ENCODE measurements around the gene OR6B3. TPM values are rescaled to one million over a fixed set of nuclear protein-coding genes. Genes with fewer than 3 reads are reported as not detected.
"Not testable (repeated sequence)": the region's sequence is repeated elsewhere in the genome, so short reads cannot be mapped to it uniquely, and the experiment has no call there.

Gene OR6B3
- polyA plus RNA-seq, 1 donor, result not detected

DNA sequence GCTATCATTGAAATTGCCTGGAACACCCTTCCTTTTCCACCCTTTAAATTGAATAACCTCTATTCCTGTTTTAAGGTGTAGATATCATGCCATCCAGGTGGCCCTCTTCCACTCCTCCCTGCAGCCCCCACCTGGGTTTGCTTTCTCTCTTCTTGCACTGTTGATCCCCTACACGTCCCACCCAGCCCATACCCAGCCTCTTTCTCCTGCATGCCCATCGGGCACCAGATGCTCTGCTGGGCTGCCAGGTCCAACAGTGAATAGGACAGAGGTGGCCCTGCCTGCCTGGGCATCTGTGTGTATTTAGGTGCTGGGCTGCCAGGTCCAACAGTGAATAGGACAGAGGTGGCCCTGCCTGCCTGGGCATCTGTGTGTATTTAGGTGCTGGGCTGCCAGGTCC, 9.2 kb downstream of the OR6B3 start:
- DNase-seq (ENCODE audit: low read depth), result not testable (repeated sequence)

GRCh38 chr2:240043279-240043989, 9.9 kb downstream of the OR6B3 start:
- DNase-seq (ENCODE audit: low read depth), result no peak

GRCh38 chr2:240042740-240043139, 10.6 kb downstream of the OR6B3 start:
- DNase-seq (ENCODE audit: low read depth), result no peak

GRCh38 chr2:240041363-240041762, 12.0 kb downstream of the OR6B3 start:
- no peak for DNase-seq (ENCODE audit: low read depth)

DNA sequence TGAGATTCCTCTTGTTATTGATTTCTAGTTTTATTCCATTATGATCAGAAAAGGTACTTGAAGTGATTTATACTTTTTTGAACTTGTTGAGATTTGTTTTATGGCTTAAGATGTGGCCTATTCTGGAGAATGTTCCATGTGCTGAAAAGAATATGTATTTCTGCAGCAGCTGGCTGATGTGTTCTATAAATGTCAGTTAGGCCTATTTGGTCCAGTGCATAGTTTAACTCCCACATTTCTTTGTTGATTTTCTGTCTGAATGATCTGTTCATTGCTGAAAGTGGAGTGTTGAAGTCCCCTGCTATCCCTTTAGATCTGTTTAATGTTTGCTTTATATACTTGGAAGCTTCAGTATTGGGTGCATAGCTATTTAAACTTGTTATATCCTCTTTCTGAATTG, 16.0 kb downstream of the OR6B3 start:
- DNase-seq (ENCODE audit: low read depth), result no peak

DNA sequence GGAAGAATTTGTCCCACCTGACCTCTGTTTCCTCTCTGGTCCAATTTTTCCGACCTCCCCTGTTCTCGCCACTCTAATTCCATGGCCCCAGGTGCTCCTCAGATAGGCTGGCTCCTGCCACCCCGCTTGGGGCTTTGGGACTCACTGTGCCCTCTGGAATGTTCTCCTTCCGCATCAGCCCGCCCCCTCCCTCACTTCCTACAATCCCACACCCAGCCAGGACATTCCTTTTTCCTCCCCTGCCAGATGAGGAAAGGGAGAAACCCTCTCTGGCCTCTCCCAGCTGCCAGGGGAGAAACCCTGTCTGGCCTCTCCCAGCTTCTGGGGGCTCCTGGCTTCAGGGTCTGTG, 20.0 kb downstream of the OR6B3 start:
- no peak for DNase-seq (ENCODE audit: low read depth)

- DNase-seq (ENCODE audit: low read depth), result no peak
Observed at GRCh38 chr2:240032406-240033329, 20.7 kb downstream of the OR6B3 start.

- no peak for DNase-seq (ENCODE audit: low read depth)
Observed at GRCh38 chr2:240030379-240031094, 22.8 kb downstream of the OR6B3 start, which contains the start of gene OR6B2. Gene OR6B2, minus strand, starts transcription at chr2:240030429. Its CDS starts 0 bp downstream, at chr2:240030429.

- DNase-seq (ENCODE audit: low read depth), result no peak
Observed at GRCh38 chr2:240024766-240025165, 28.6 kb downstream of the OR6B3 start.

GRCh38 chr2:240023792-240024191, 29.5 kb downstream of the OR6B3 start:
- no peak for DNase-seq (ENCODE audit: low read depth)

DNA sequence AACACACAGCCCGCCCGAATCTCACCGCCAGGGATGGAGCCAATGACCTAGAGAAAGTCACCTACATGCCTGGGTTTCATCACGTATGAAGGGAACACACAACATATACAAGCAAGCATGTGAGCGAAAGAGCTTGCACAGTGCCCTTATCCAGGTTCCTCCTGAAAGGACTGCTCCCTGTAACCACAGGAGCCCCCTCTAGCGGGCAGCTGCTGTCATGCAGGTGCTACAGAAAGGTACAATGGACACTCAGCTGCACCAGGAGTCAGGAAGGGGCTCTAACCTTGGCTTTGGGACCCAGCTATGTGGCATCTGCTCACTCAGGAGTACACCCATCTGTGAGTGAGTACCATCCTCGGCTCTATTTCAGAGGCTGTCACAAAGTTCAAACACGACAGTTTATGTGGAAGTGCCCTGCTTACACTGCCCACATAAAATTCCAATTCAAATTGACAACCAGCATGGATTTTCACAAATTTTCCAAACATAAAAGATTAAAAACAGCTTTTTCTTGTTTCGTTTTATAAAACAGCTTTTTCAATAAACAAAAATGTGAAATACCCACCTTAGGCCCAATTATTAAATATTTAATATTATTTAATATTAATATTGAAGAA, 31.7 kb downstream of the OR6B3 start:
- no peak for DNase-seq (ENCODE audit: low read depth)

DNA sequence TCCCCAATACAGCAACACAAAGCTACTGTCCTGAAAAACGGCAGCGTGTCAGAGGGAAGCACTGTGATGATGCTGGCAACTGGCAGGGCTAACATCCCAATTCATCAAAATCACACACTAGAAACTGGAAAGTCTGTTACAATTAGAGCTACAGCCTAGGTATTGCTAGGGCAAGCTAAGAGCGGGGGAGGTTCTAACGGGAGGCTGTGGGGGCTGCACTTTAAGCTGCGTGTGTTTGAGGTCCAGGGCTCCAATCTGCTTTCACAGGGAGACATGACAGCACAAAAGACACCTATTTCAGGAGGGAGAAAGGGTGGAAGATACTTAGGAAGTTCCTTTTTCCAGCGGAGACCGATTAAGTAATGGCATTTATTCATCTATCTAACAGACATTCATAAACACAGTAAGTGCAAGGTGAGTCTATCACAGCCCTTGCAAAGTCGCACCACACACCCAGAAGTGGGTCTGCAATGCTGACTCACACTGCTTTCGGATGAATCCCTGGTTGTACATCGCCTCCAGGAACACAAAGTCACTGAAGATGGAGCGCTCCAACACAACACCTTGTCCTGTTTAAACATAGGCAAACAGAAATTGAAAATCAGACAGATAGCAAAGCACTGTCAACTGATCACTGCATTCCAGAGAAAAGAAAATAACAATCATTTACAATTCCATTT, 35.1 kb downstream of the OR6B3 start:
- DNase-seq (ENCODE audit: low read depth), result no peak

DNA sequence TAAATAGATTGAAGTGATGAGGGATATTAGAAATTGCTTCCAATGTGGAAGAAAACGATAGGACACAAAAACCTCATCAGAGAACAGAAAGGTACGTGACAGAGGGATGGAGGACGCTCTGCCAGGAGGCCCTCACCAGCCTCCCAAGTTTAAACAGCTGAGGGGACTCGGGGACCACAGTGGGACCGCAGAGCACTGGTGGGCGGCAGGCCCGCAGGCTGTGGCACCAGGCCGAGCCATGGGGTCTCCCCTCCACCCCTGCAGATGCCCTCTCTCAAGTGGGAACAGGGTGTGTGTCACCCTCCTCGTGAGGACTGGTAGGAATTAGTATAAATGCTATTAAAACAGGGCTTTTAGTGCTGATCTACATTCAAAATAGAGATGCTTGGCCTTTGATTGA, 39.0 kb downstream of the OR6B3 start:
- DNase-seq (ENCODE audit: low read depth), result no peak

DNA sequence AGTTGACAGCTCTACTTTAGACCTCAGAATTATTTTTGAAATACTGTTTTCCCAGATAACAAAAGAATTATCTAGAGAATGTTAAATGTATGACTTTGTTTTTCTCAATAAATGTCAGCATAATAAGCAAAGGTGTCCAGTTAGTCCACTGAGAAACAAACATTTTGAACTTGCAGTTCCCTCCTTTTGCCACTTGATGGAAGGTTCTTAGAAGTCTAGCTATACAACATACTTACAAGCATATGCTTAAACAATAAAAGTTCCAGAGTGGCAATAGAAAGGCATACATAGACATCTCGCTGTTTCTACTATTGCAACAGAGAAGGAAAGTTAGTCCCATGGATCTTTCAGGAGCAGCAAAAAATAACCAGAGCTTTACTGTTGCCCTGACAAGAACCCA, 40.0 kb downstream of the OR6B3 start:
- no peak for DNase-seq (ENCODE audit: low read depth)

DNA sequence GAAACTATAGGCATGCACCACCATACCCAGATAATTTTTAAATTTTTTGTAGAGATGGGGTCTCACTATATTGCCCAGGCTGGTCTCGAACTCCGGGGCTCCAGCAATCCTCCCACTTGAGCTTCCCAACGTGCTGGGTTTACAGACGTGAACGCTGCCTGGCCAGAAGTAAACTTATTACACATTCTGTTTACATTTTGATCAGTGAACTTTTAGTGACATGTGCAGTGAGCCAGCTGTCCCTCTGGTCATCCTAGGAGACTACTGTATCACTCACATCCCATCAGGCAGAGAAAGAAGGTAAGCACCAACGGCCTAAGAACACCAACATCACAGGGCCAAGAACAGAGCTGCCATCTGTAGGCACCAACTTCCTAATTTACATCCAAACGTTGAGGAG, 50.3 kb downstream of the OR6B3 start:
- no peak for DNase-seq (ENCODE audit: low read depth)

DNA sequence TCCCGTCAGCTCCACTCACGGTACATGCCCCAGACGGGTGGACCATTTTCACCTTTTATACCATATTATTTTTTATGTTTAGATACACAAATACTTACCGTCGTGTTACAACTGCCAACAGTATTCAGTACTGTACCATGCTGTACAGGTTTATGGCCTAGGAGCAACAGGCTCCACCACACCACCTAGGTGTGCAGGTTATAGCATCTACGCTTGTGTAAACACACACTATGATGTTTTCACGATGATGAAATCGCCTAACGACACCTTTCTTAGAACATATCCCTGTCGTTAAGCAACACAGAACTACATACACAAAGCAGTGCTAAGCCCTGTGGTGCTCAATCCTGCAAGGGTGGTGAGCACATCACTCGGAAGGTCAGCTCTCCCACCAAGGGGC, 52.6 kb downstream of the OR6B3 start:
- no peak for DNase-seq (ENCODE audit: low read depth)

DNA sequence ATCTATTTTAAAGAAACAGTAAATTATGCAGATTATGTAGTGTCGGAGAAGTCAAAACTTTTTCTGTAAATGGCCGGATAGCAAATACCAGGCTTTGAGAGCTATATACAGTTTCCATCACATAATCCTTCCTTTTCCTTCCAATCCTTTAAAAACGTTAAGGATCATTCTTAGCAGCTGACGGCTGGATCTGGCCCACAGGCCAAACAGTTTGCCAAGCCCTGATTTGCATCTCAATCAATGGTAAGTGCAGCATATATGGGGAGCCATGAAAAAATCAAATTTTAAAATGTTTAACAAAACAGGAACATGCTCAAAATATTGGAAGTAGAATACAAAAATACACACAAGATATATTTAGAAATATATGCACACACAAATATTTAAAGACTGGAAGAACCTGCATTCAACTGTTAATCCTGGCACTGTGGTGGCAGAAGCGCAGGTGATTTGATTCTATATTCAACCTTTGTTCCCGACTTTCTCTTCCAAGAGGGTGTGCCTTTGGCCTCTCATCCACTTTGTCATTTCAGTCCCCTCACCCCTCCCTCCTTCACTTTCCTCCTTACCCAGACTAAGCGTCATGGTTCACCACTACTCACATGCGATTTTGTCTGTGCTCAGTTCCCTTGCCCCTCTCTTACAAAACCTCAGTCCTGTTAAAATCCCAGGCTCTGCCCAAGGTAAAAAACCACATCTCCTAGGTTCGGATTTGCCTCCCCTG, 55.5 kb downstream of the OR6B3 start:
- DNase-seq (ENCODE audit: low read depth), result no peak
